ENCODE data around the gene PHC1. TPM values are rescaled to one million over a fixed set of nuclear protein-coding genes. Genes with fewer than 3 reads are reported as not detected.

PHC1 gene
- total and polyA plus RNA-seq, 11 donors, result 14.1 to 38.2 (median 24.7) TPM

DNA sequence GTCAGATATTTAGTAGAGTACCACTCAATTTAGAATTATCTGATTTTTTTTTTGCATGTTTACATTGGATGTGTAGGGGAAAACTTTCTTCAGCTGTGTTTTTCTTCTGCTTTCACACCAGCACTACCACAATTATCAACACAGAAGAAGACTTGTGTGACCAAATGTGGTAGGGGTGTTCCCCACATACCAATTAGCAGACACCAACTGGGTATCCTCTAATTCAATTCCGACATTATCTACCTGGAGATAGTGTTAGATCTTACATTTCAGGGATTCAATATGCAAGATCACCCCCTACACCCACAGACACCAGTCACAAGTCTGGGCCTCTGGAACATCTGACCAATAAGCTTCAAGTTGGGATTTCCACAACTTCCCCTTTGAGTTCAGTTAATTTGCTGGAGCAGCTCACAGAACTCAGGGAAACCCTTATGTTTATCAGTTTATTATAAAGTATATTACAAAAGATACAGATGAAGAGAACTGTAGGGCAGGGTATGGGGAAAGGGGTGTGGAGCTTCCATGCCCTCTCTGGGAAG, 71.0 kb downstream of the PHC1 start:
- TF ChIP-seq, protein P1, sequence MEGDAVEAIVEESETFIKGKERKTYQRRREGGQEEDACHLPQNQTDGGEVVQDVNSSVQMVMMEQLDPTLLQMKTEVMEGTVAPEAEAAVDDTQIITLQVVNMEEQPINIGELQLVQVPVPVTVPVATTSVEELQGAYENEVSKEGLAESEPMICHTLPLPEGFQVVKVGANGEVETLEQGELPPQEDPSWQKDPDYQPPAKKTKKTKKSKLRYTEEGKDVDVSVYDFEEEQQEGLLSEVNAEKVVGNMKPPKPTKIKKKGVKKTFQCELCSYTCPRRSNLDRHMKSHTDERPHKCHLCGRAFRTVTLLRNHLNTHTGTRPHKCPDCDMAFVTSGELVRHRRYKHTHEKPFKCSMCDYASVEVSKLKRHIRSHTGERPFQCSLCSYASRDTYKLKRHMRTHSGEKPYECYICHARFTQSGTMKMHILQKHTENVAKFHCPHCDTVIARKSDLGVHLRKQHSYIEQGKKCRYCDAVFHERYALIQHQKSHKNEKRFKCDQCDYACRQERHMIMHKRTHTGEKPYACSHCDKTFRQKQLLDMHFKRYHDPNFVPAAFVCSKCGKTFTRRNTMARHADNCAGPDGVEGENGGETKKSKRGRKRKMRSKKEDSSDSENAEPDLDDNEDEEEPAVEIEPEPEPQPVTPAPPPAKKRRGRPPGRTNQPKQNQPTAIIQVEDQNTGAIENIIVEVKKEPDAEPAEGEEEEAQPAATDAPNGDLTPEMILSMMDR (IDR thresholded peaks at IDR 0.05), result no peak
- no peak for TF ChIP-seq POLR2A (IDR thresholded peaks at IDR 0.05)
- no peak overlapping the region for H3K27ac ChIP-seq
- no peak overlapping the region for H3K4me3 ChIP-seq
- intact Hi-C loops (cut with DNase I), result no loop called here
- DNase-seq, result no peak
- H3K36me3 ChIP-seq, result no peaks in the 10 kb centered on the region
- H3K27me3 ChIP-seq, result no peaks in the 10 kb centered on the region
- ATAC-seq, result no peak
- H3K9me3 ChIP-seq, result peaks cover 0 to 19% (median 6%) of the 10 kb centered on the region in 12 donors
- H3K4me1 ChIP-seq, result peaks cover 0 to 34% (median 5%) of the 10 kb centered on the region in 12 donors
- 66 to 82% (median 77%) methylated on average over 1 of the region's 1 CpG for WGBS, 4 donors

DNA sequence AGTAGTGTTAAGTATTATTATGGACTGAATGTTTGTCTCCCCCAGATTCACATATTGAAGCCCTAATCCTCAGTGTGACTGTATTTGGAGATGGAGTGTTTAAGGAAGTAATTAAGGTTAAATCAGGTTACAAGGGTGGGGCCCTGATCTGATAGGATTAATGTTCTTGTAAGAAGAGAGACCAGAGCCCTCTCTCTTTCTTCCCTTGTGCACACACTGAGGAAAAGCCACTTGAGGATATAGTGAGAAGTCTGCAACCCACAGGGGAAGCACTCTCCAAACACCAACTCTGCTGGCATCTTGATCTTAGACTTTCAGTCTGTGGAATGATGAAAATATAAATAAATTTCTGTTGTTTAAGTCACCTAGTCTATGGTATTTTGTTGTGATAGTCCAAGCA, 72.9 kb downstream of the PHC1 start:
- Histone ChIP-seq H3K36me3 (no peaks in the 10 kb centered on the region), H3K4me1 (peaks cover 0 to 48% (median 8%) of the 10 kb centered on the region in 12 donors), H3K27ac (peak overlapping the region in 1 of 12 donors; percentile 58), H3K27me3 (no peaks in the 10 kb centered on the region), H3K4me3 (no peak overlapping the region), H3K9me3 (peaks cover 0 to 4% (median 0%) of the 10 kb centered on the region in 12 donors)
- DNase-seq (no peak), ATAC-seq (no peak)
- intact Hi-C loops (cut with DNase I), result no loop called here
- TF ChIP-seq, protein P1 (IDR thresholded peaks at IDR 0.05), result no peak
- no peak for TF ChIP-seq POLR2A (IDR thresholded peaks at IDR 0.05)

DNA sequence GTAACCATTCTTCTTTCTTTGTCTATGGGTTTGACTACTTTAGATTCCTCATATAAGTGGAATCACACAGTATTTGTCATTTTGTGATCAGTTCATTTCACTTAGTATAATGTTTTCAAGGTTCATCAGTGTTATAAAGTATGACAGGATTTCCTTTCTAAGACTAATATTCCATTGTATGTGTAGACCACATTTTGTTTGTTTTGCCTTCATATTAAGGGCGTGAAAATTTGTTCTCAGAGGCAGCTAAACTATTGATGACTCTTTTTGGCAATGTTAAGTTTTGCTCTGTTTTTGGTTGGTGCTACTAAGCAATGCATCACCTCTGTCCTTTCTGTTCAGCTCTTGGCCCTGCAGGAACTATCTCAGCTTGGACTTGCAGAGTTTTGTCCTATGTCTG, 73.4 kb downstream of the PHC1 start:
- H3K4me3 ChIP-seq, result no peak overlapping the region
- intact Hi-C loops (cut with DNase I), result no loop called here
- peak overlapping the region in 2 of 12 donors; percentile 3 to 58 for H3K27ac ChIP-seq
- TF ChIP-seq, protein P1 (IDR thresholded peaks at IDR 0.05), result no peak
- TF ChIP-seq POLR2A (IDR thresholded peaks at IDR 0.05), result no peak
- no peaks in the 10 kb centered on the region for H3K36me3 ChIP-seq
- peaks cover 0 to 4% (median 0%) of the 10 kb centered on the region in 12 donors for H3K9me3 ChIP-seq
- ATAC-seq (no peak), DNase-seq (no peak)
- 63 to 72% (median 65%) methylated on average over 1 of the region's 1 CpG for WGBS, 4 donors
- no peaks in the 10 kb centered on the region for H3K27me3 ChIP-seq
- H3K4me1 ChIP-seq, result peaks cover 0 to 52% (median 9%) of the 10 kb centered on the region in 12 donors

DNA sequence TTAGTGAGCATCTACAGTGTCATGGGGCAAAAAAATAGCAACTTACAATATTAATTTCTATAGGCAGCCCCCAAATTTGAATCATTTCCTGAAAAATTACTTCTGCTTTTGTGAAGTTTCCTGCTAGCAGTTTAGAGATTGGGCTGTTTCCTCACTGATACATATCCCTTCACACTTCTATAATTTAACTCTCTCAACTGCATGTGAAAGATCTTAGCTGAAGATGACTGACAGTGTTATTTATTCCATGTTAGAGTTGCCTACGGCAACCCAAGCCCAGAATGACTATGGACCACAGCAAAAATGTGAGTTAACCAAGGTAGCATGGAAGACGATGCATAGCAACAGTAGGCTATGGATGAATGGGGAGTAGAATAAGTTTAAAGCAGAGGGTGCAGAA, 75.1 kb downstream of the PHC1 start, which contains the start of gene KLRG1:
Gene KLRG1, plus strand, starts transcription at position 134 of the 400 bp plus-strand sequence. Its CDS starts 90 bp downstream, at position 224.
- Histone ChIP-seq H3K9me3 (no peaks in the 10 kb centered on the region), H3K36me3 (no peaks in the 10 kb centered on the region), H3K4me3 (peak within 1 kb of the TSS in 1 of 12 donors; percentile 41), H3K27ac (peak within 1 kb of the TSS in 3 of 12 donors; percentile 7 to 58 (median 11)), H3K4me1 (peaks cover 0 to 52% (median 9%) of the 10 kb centered on the region in 12 donors), H3K27me3 (no peaks in the 10 kb centered on the region)
- ATAC-seq, result no peak
- WGBS, 4 donors, result 69 to 88% (median 80%) methylated on average over 2 of the region's 2 CpGs
- intact Hi-C loops (cut with DNase I), result no loop called here
- no peak for TF ChIP-seq POLR2A (IDR thresholded peaks at IDR 0.05)
- TF ChIP-seq, protein P1 (IDR thresholded peaks at IDR 0.05), result no peak
- no peak for DNase-seq

Other genes with a start within 250 kb of the PHC1 start
- 10 to 100 TPM in 8 of 9 donors, 1 to 10 TPM in 1; 8.5 to 16.9 (median 11.9) TPM for gene RIMKLB, start 216.5 kb upstream of the PHC1 start, total RNA-seq
- gene RIMKLB, start 216.5 kb upstream of the PHC1 start, polyA plus RNA-seq, result 10 to 100 TPM in 1 of 2 donors, 1 to 10 TPM in 1; 7.4 to 15.4 TPM
- gene A2ML1, start 91.9 kb upstream of the PHC1 start, total RNA-seq, result under 1 TPM in 1 of 9 donors, not detected in 8; 0.25 TPM
- gene A2ML1, start 91.9 kb upstream of the PHC1 start, polyA plus RNA-seq, result under 1 TPM; 0.07 to 0.08 TPM
- 100 to 1,000 TPM in 6 of 9 donors, 10 to 100 TPM in 3; 66.7 to 150 (median 102) TPM for gene M6PR, start 35.1 kb downstream of the PHC1 start, total RNA-seq
- 10 to 100 TPM; 58.7 to 98.6 TPM for gene M6PR, start 35.1 kb downstream of the PHC1 start, polyA plus RNA-seq
- 1 to 10 TPM in 8 of 9 donors, not detected in 1; 2.6 to 9.1 (median 4.4) TPM for gene KLRG1, start 75.0 kb downstream of the PHC1 start, total RNA-seq
- 1 to 10 TPM; 3.6 to 4.1 TPM for gene KLRG1, start 75.0 kb downstream of the PHC1 start, polyA plus RNA-seq
- 1,000 to 10,000 TPM in 1 of 9 donors, 100 to 1,000 TPM in 8; 292 to 1,706 (median 520) TPM for gene A2M, start 201.4 kb downstream of the PHC1 start, total RNA-seq
- gene A2M, start 201.4 kb downstream of the PHC1 start, polyA plus RNA-seq, result 100 to 1,000 TPM; 133 to 183 TPM

All from heart left ventricle (tissue), 16 donors.